Smooth muscle cell (in vitro differentiated cells): ENCODE measurements around the gene EIPR1. TPM values are rescaled to one million over a fixed set of nuclear protein-coding genes. Genes with fewer than 3 reads are reported as not detected.

Experiments used
- DNase-seq: peaks from one replicate; lab custom pipeline; 2025; ENCODE audit not compliant: unreplicated experiment; lab: John Stamatoyannopoulos, UW
- H2AFZ ChIP-seq: fragments of 200-600 bp; sonication (generic); 2 replicates; pipeline ENCODE4 v1.6.0; 2016; ENCODE audit warnings: antibody characterized with exemption, low read depth, mild to moderate bottlenecking
- H3F3A ChIP-seq: fragments of 200-600 bp; sonication (generic); 2 replicates; pipeline ENCODE4 v1.6.0; 2017; ENCODE audit warnings: antibody characterized with exemption, low read depth
- H3K27ac ChIP-seq: fragments of 200-600 bp; sonication (generic); 2 replicates; pipeline ENCODE4 v1.5.1; 2016; ENCODE audit warnings: low read depth, mild to moderate bottlenecking
- H3K27me3 ChIP-seq: fragments of 200-600 bp; sonication (generic); 2 replicates; pipeline ENCODE4 v1.6.1; 2016; ENCODE audit warnings: low read depth, mild to moderate bottlenecking
- H3K36me3 ChIP-seq: fragments of 200-600 bp; sonication (generic); 2 replicates; pipeline ENCODE4 v1.5.1; 2016; ENCODE audit warnings: low read depth
- H3K4me1 ChIP-seq: fragments of 200-600 bp; sonication (generic); 2 replicates; pipeline ENCODE4 v1.5.1; 2016; ENCODE audit warnings: low read depth
- H3K4me2 ChIP-seq: fragments of 200-600 bp; sonication (generic); 2 replicates; pipeline ENCODE4 v1.6.0; 2016; ENCODE audit warnings: mild to moderate bottlenecking
- H3K4me3 ChIP-seq: fragments of 200-600 bp; sonication (generic); 2 replicates; pipeline ENCODE4 v1.5.1; 2016; ENCODE audit warnings: mild to moderate bottlenecking
- H3K79me2 ChIP-seq: fragments of 200-600 bp; sonication (generic); 2 replicates; pipeline ENCODE4 v1.6.0; 2016; ENCODE audit warnings: low read depth, mild to moderate bottlenecking
- H3K9ac ChIP-seq: fragments of 200-600 bp; sonication (generic); 2 replicates; pipeline ENCODE4 v1.6.0; 2016; ENCODE audit warnings: low read depth
- H3K9me3 ChIP-seq: fragments of 200-600 bp; sonication (generic); replicated peaks from 2 replicates; pipeline ENCODE4 v1.5.1; 2016; ENCODE audit warnings: low read depth
- H4K20me1 ChIP-seq: fragments of 200-600 bp; sonication (generic); 2 replicates; pipeline ENCODE4 v1.6.0; 2016; ENCODE audit warnings: low read depth
- WGBS: methylation state at CpG from one replicate; pipeline ENCODE4 v1.1.7; 2016; ENCODE audit warnings: low lambda C conversion rate; 5-methylcytosine and 5-hydroxymethylcytosine counted together
- polyA plus RNA-seq: library from polyadenylated mRNA; unstranded; fragments of >200 nt; fragmentation: Nextera tagmentation; extraction: Ambion mirVana; gene quantifications from 2 replicates; pipeline ENCODE4 v1.2.1, GENCODE V29; 2016
- total RNA-seq: library from RNA; depleted of rRNA; stranded (reverse); fragments of >200 nt; gene quantifications from 2 replicates; pipeline ENCODE4 v1.2.3, GENCODE V29; 2014
- TF ChIP-seq, protein P1 (sequence below): fragments of 200-600 bp; sonication (generic); IDR thresholded peaks from 2 replicates; pipeline ENCODE4 v1.5.1; 2017; ENCODE audit warnings: borderline replicate concordance, mild to moderate bottlenecking, antibody characterized with exemption; ENCODE audit not compliant: insufficient read depth, poor library complexity, severe bottlenecking

The EIPR1 gene
- total and polyA plus RNA-seq, 2 experiments from 2014 or later = 18.5 to 23.1 TPM

DNA sequence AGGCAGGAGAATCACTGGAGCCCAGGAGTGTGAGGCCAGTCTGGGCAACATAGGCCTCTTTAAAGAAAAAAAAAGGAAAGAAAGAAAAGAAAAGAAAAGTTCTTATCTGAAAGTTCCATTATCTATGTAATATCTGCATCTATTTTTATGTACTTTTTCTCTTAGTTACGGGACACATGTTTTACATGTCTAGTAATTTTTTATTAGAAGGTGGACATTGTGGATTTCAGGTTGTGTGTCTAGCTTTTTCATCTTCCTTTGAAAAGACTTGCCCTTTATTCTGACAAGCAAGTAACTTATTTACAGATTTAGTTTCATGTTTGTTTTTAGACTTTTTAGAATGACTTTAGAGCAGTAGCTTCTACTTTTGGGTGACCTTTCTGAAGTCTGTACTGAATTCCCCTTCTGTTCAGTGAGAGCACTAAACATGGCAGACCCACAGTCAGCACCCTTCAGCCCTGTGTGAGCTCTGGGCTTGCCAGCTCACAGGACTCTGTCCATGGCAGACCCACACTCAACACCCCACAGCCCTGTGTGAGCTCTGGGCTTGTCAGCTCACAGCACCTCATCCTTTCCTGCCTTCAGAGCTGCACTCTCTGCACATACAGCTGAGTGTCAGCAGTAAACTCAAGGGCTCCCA is 19.4 kb upstream of the EIPR1 start:
- 97% methylated on average over 1 of the region's 1 CpG for WGBS
- no peak overlapping the region for H3K4me3 ChIP-seq
- TF ChIP-seq, protein P1, sequence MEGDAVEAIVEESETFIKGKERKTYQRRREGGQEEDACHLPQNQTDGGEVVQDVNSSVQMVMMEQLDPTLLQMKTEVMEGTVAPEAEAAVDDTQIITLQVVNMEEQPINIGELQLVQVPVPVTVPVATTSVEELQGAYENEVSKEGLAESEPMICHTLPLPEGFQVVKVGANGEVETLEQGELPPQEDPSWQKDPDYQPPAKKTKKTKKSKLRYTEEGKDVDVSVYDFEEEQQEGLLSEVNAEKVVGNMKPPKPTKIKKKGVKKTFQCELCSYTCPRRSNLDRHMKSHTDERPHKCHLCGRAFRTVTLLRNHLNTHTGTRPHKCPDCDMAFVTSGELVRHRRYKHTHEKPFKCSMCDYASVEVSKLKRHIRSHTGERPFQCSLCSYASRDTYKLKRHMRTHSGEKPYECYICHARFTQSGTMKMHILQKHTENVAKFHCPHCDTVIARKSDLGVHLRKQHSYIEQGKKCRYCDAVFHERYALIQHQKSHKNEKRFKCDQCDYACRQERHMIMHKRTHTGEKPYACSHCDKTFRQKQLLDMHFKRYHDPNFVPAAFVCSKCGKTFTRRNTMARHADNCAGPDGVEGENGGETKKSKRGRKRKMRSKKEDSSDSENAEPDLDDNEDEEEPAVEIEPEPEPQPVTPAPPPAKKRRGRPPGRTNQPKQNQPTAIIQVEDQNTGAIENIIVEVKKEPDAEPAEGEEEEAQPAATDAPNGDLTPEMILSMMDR = no peak
- no peak overlapping the region for H3K27ac ChIP-seq
- H3F3A ChIP-seq = no peaks in the 10 kb centered on the region
- no peak overlapping the region for H3K4me2 ChIP-seq
- no peaks in the 10 kb centered on the region for H3K4me1 ChIP-seq
- H3K9ac ChIP-seq = no peak overlapping the region
- no peak for DNase-seq
- H2AFZ ChIP-seq = no peak overlapping the region
- H3K79me2 ChIP-seq = peaks cover 11% of the 10 kb centered on the region
- H3K36me3 ChIP-seq = peaks cover 17% of the 10 kb centered on the region
- H4K20me1 ChIP-seq = peaks cover 13% of the 10 kb centered on the region
- H3K9me3 ChIP-seq = peaks cover 12% of the 10 kb centered on the region
- H3K27me3 ChIP-seq = no peaks in the 10 kb centered on the region

DNA sequence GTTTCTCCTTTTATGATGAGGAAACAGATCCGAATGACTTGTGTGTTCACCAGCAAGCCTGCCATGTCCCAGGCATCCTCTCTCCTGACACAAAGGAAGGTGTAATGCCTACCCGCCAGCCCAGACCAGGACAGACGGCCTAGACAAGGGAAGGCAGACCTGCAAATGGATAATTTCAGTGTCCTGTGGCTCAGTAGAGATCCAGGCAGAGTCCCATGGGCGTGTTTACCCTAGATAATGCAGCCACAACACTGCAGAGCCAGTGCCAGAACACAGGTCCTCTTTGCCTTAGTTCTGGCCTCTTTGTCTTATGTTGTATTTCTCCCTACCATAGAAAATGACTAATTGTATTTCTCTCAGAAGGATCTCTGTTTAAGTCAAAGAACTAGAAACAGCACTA is 14.6 kb upstream of the EIPR1 start:
- DNase-seq = no peak
- 93% methylated on average over 4 of the region's 4 CpGs for WGBS

DNA sequence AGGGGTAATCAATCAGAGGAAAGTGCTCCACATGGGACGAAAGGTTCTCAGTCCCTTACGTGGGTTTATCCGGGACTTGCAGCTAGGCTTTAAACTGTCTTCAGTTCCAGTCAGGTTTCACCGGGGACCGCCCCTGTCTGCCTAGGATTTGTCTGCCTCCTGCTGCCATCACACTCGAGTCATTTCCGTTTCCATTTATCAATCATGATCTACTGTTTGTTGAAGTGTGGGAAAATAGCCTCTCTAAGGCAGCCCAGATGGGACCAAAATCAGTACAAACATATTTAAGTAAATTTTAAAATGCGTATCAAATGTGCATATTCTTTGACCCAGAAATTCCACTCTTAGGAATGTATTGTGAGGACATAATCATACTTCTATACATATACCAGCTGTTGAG is 12.4 kb upstream of the EIPR1 start:
- no peak overlapping the region for H3K27ac ChIP-seq
- peaks cover 9% of the 10 kb centered on the region for H3K79me2 ChIP-seq
- DNase-seq = no peak
- H3F3A ChIP-seq = no peaks in the 10 kb centered on the region
- no peaks in the 10 kb centered on the region for H3K27me3 ChIP-seq
- 98% methylated on average over 8 of the region's 8 CpGs for WGBS
- TF ChIP-seq, protein P1 = no peak
- H3K9ac ChIP-seq = no peak overlapping the region
- no peak overlapping the region for H3K4me2 ChIP-seq
- H3K9me3 ChIP-seq = no peaks in the 10 kb centered on the region
- no peak overlapping the region for H3K4me3 ChIP-seq
- no peaks in the 10 kb centered on the region for H3K4me1 ChIP-seq
- no peak overlapping the region for H2AFZ ChIP-seq
- peaks cover 4% of the 10 kb centered on the region for H4K20me1 ChIP-seq
- H3K36me3 ChIP-seq = peaks cover 17% of the 10 kb centered on the region

More for the DNA sequence above, 14.6 kb upstream of the EIPR1 start:
- H3K36me3 ChIP-seq = peaks cover 34% of the 10 kb centered on the region
- no peaks in the 10 kb centered on the region for H3F3A ChIP-seq
- no peak overlapping the region for H3K4me3 ChIP-seq
- no peaks in the 10 kb centered on the region for H3K4me1 ChIP-seq
- no peaks in the 10 kb centered on the region for H3K27me3 ChIP-seq
- H3K79me2 ChIP-seq = peaks cover 11% of the 10 kb centered on the region
- no peak overlapping the region for H3K9ac ChIP-seq
- no peak overlapping the region for H3K27ac ChIP-seq
- TF ChIP-seq, protein P1 = no peak
- no peak overlapping the region for H2AFZ ChIP-seq
- H3K9me3 ChIP-seq = peaks cover 12% of the 10 kb centered on the region
- H4K20me1 ChIP-seq = peaks cover 4% of the 10 kb centered on the region
- no peak overlapping the region for H3K4me2 ChIP-seq

DNA sequence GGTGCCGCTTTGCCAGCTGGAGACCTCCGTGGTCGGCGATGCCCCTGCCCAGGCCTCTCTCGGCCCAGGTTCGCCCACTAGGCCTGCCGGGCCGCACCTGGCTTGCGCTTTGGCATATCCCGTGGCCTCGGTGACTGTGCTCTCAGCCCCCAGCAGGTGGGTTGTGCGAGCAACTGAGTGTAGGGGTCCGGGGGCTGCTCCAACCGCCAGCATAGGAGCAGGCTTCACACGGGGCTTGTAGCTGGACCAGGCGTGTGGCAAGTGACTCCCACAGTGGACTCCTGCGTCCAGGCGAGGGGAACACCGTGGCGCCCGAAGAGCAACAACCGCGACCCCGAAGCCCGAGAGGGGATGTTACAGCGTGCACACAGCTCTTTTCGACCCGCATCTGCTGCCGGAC is 11.6 kb upstream of the EIPR1 start:
- Histone ChIP-seq H3K9ac (no peak overlapping the region), H3K4me1 (no peaks in the 10 kb centered on the region), H3K4me3 (no peak overlapping the region), H3K27me3 (no peaks in the 10 kb centered on the region), H3K27ac (no peak overlapping the region), H4K20me1 (peaks cover 4% of the 10 kb centered on the region), H2AFZ (no peak overlapping the region), H3K79me2 (peaks cover 17% of the 10 kb centered on the region), H3K9me3 (no peaks in the 10 kb centered on the region), H3K4me2 (no peak overlapping the region), H3K36me3 (peaks cover 17% of the 10 kb centered on the region), H3F3A (no peaks in the 10 kb centered on the region)
- DNase-seq = no peak
- WGBS = 99% methylated on average over 28 of the region's 29 CpGs
- TF ChIP-seq, protein P1 = no peak
